Pons (tissue), 1 donor: ENCODE data around the gene MYORG.

ENCODE experiments used
- DNase-seq: peaks from one replicate; pipeline ENCODE4 v3.0.0-alpha.2; 2016; ENCODE audit warnings: low spot score

MYORG gene

GRCh38 chr9:34384368-34385165 is 7.9 kb upstream of the MYORG start:
- DNase-seq = no peak

DNA sequence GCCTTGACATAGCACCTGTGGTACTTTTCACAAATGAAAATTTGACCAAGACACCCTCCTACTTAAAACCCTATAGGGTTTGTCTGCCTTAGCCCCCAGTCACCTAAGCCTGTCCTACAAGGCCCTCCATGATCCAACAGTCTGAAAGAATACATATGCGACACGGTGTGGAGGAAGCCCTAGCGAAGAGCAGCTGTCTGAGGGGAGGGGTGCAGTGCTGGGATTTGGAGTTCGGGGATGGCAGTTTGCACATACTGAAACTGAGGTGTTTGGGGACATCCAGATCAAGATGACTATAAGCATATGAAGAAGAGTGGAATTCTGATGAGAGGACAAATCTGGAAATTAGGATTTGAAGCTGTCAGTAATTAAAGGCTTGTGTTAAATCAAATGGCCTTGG is 7.2 kb upstream of the MYORG start:
- DNase-seq = no peak

GRCh38 chr9:34382879-34383278 is 6.2 kb upstream of the MYORG start:
- no peak for DNase-seq

GRCh38 chr9:34382054-34382453 is 5.4 kb upstream of the MYORG start:
- no peak for DNase-seq

GRCh38 chr9:34381323-34381722 is 4.6 kb upstream of the MYORG start:
- no peak for DNase-seq

DNA sequence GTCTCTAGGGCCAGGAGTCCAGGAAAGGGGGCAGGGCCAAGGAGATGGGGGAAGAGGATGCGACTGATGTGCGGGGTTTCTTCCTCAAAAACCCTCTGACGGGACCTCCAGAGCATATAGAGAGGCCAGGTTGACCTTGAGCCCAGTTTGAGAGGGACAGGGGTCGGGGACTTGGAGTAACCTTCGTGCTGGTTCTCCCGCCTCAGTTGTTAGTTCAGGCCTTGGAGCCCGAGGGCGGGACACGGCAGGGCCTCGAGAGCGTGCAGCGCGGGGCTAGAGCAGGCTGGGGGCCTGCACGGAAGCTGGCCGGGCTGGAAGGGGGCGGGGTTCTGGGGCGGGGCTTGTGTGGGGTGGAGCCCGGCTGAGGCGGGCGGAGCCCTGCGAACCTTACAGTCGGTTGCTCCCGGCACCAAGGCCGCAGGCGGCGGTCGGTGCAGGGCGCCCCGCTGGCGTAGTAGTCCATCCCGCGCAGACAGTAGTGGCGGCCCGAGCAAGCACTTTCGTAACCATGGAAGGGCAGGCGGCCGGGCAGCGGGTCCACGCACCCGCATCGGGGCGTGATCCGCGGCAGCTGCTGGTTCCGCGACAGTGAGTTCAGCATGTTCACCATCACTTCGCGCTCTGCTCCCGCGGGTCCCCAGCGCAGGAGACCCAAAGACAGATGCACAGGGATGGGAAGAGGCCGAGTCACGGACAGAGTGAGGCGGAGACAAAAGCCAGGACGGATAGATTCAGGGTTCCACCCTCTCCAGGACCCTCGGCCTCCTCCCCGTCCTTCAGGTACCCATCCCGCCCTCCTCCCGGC is 4.0 kb upstream of the MYORG start:
- DNase-seq = peak; percentile 54

DNA sequence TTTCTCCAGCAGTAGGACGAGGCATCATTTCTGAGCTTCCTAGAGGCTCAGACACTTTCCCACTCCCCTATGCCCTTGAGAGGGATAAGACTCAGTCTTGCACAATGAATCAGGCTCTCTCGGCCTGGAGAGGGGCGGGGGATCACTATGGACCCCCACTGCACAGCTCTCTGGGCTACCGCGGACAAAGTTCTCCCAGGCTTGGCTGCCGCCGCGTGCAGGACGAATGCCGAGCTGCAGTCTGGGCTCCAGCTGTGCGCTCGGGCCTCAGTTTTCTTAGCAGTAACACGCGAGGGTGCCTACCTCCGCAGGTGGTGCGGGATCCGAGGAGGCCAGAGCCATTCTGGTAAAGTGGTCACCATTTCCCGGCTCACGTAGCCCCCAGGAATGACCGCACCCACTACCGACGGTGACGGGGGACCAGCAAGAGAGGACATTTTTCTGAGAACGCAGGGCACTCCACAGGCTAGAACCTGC is 3.4 kb upstream of the MYORG start:
- DNase-seq = no peak

DNA sequence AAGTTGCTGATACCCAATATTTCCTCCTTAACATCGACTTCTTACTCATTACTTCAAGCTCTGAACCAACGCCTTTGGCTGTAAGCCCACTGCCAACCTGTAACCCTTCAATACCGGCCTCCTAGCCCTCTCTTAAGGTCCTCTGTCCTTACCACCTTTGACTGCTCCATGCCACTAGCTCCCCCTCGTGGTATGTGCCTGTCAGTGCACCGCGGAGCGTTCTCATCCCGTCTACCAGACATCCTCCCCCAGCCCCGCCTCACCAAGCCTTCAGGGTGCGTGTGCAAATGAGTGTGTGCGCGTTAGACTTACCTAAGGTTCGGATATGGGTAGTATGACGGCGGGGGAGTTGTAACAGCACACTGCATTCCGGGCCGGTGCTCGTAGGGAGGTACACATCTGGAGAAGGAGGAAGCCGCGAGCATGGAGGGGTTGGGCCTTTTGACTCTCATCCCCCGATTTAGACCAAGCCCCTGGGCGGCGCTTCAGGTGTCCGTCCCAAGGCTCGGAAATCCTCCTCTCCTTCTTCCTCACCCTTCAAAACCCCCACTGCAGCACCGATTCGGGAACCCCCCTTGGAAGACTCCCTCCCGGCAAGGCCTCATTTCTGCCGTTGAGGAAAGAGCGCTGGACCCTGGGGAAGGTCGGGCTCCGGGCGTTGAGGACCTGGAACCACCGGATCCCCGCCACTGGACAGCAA is 2.8 kb upstream of the MYORG start:
- DNase-seq = peak; percentile 92

GRCh38 chr9:34378376-34379060 is 1.8 kb upstream of the MYORG start:
- no peak for DNase-seq

DNA sequence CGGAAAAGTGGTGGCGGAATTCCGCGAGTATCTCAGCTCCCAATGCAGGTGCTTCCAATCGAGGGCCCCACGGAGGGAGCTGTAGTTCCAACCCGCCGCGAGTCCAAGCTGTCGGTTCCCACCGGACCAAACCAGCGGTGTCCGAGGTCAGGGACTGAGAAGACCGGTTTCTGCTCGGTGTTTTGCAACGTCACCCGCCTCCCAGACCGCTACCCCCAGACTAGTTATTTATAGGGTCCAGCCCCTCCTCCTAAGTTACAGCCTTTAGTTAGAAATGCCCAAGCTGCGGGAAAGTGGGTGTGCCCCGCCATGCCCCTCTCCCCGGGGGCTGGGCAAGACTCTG is 677 bp upstream of the MYORG start:
- no peak for DNase-seq

- peak; percentile 58 for DNase-seq
Observed at GRCh38 chr9:34375901-34376595, 650 bp downstream of the MYORG start.

GRCh38 chr9:34374905-34375552 is 1.7 kb downstream of the MYORG start:
- no peak for DNase-seq

- DNase-seq = no peak
Observed at GRCh38 chr9:34374339-34374738, 2.4 kb downstream of the MYORG start.

GRCh38 chr9:34373749-34374148 is 2.9 kb downstream of the MYORG start:
- no peak for DNase-seq

DNA sequence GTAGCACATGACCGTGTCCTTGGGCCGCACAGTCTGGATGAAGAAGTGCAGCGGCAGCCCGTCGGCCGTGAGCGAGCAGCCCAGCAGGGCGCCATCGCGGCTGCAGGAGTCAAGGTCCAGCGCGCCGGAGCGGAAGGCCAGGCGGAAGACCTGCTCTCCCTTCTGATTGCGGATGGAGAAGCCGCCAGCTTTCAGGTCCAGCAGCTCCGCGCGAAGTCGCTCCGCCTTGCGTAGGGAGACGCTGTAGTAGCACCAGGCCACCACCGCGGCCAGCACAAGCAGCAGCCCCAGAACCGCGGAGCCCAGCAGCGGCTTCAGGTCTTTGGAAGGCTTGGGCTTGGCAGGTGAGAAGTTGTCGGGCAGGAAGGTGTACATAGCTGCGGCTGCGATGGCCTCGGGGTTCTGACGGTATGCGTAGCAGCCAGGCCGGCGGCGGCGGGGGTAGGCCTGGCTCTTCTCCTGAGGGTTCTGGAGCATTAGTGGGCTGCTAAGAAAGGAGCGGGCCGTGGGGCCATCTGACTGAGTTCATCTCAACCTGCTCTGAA is 4.2 kb downstream of the MYORG start:
- no peak for DNase-seq

- DNase-seq = no peak
Observed at GRCh38 chr9:34371886-34372466, 4.7 kb downstream of the MYORG start.

GRCh38 chr9:34370970-34371880 is 5.5 kb downstream of the MYORG start:
- no peak for DNase-seq

DNA sequence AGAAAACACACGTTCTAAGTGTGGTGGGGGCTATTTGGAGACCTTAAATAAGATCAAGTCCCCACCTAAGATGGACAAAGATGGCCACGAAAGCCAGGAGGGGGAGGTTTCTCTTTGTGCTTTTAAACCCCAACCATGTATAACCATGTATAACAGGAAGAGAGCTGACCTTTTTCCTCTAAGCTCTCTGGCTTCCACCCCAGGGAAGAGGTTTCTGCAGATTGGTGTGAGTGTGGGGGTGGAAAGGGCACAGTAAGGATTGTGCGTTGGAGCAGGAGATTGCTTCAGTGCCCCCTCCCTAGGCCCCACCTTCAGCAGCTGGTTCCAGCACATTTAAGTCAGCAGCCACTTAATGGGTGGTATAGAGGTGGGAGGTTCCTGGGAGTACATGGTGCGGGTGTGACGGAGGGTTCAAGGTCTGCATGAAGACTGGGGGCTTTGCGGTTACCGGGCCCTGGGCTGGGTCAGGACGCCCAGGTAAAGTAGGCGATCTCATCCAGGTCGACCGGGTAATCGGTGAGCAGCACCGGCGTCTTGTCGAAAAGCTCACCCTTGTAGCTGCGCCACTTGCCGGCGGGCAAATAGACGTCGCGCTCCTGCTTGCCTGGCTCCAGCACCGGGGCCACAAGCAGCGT is 6.2 kb downstream of the MYORG start:
- no peak for DNase-seq

- DNase-seq = no peak
Observed at GRCh38 chr9:34369636-34370035, 7.1 kb downstream of the MYORG start.
